PC-3 (cell line): ENCODE measurements around the gene GLRA3. TPM values are rescaled to one million over a fixed set of nuclear protein-coding genes. Genes with fewer than 3 reads are reported as not detected.

Experiments used
- ATAC-seq: fragments of 200-7000 bp; cut with Tn5 transposase; 2 replicates; pipeline ENCODE4 v1.9.1; 2020; ENCODE audit warnings: mild to moderate bottlenecking, moderate library complexity
- BruUV-seq: library from RNA; stranded (reverse); fragments of 400-500 nt; replicated peaks from 2 replicates; lab custom pipeline; 2021; lab: Mats Ljungman, UMichigan
- CTCF ChIA-PET: fragments of 300-600 bp; sonication (Branson Sonifier 250); formaldehyde crosslinking; loops from one replicate; lab custom pipeline; 2022; ENCODE audit warnings: antibody characterized with exemption; lab: Charles Lee
- POLR2A ChIA-PET: fragments of 300-600 bp; sonication (Branson Sonifier 250); formaldehyde crosslinking; loops from one replicate; lab custom pipeline; 2022; ENCODE audit warnings: antibody characterized with exemption; ENCODE audit not compliant: unreplicated experiment; lab: Charles Lee
- DNase-seq: peaks from one replicate; pipeline ENCODE4 v3.0.0-alpha.2; 2015
- H2AFZ ChIP-seq: fragments of 300-600 bp; sonication (generic); 2 replicates; pipeline ENCODE4 v1.6.0; 2016; ENCODE audit warnings: antibody characterized with exemption, low read length
- H3F3A ChIP-seq: fragments of 300-600 bp; sonication (generic); one replicate; pipeline ENCODE4 v1.6.0; 2017; ENCODE audit warnings: antibody characterized with exemption, low read length, control low read depth, mild to moderate bottlenecking; ENCODE audit not compliant: unreplicated experiment
- H3K27ac ChIP-seq: fragments of 300-600 bp; sonication (generic); 2 replicates; pipeline ENCODE4 v1.5.1; 2016; ENCODE audit warnings: mild to moderate bottlenecking, low read length
- H3K27me3 ChIP-seq: fragments of 300-600 bp; sonication (generic); 2 replicates; pipeline ENCODE4 v1.6.1; 2016; ENCODE audit warnings: low read length, mixed read lengths
- H3K36me3 ChIP-seq: fragments of 300-600 bp; sonication (generic); 2 replicates; pipeline ENCODE4 v1.6.1; 2016; ENCODE audit warnings: low read depth, mixed run types, low read length, mixed read lengths
- H3K4me1 ChIP-seq: fragments of 300-600 bp; sonication (generic); 2 replicates; pipeline ENCODE4 v1.5.1; 2016; ENCODE audit warnings: low read length; ENCODE audit not compliant: insufficient read depth
- H3K4me2 ChIP-seq: fragments of 300-600 bp; sonication (generic); 2 replicates; pipeline ENCODE4 v1.6.0; 2016; ENCODE audit warnings: low read length
- H3K4me3 ChIP-seq: fragments of 300-600 bp; sonication (generic); 2 replicates; pipeline ENCODE4 v1.5.1; 2016; ENCODE audit warnings: mild to moderate bottlenecking, low read length, mixed read lengths
- H3K79me2 ChIP-seq: fragments of 300-600 bp; sonication (generic); 2 replicates; pipeline ENCODE4 v1.6.1; 2017; ENCODE audit warnings: low read length, mixed read lengths
- H3K9ac ChIP-seq: fragments of 300-600 bp; sonication (generic); 2 replicates; pipeline ENCODE4 v1.6.0; 2016; ENCODE audit warnings: mild to moderate bottlenecking, low read length
- H3K9me2 ChIP-seq: fragments of 300-600 bp; sonication (generic); replicated peaks from 2 replicates; pipeline ENCODE4 v1.6.1; 2016; ENCODE audit warnings: mixed run types, low read length, mixed read lengths
- H3K9me3 ChIP-seq: fragments of 300-600 bp; sonication (generic); 2 replicates; pipeline ENCODE4 v1.6.1; 2016; ENCODE audit warnings: low read length, mixed read lengths
- H4K20me1 ChIP-seq: fragments of 300-600 bp; sonication (generic); 2 replicates; pipeline ENCODE4 v1.6.1; 2016; ENCODE audit warnings: low read length, mixed read lengths
- EZH2 ChIP-seq: fragments of 300-600 bp; sonication (generic); IDR thresholded peaks from one replicate; pipeline ENCODE4 v1.6.1; 2017; ENCODE audit warnings: antibody characterized with exemption, mild to moderate bottlenecking, low read length; ENCODE audit not compliant: unreplicated experiment
- EZH2phosphoT487 ChIP-seq: fragments of 300-600 bp; sonication (generic); IDR thresholded peaks from 2 replicates; pipeline ENCODE4 v1.6.1; 2018; ENCODE audit warnings: mild to moderate bottlenecking, antibody characterized with exemption, low read length, borderline replicate concordance
- intact Hi-C: fragments of 100-400 bp; cut with micrococcal nuclease; formaldehyde crosslinking; loops from 2 replicates; pipeline ENCODE4 v1.9.0; 2023
- total RNA-seq: library from RNA; depleted of rRNA; stranded (reverse); fragments of >200 nt; gene quantifications from 2 replicates; pipeline ENCODE4 v1.2.3, GENCODE V29; 2014
- TF ChIP-seq, protein P1 (sequence below): fragments of 300-600 bp; sonication (generic); conservative IDR thresholded peaks from 2 replicates; pipeline ENCODE4 v1.5.1; 2017; ENCODE audit warnings: antibody characterized with exemption, low read depth, mild to moderate bottlenecking, low read length

GLRA3 gene
- total RNA-seq, 1 experiment from 2014 or later, result not detected

DNA sequence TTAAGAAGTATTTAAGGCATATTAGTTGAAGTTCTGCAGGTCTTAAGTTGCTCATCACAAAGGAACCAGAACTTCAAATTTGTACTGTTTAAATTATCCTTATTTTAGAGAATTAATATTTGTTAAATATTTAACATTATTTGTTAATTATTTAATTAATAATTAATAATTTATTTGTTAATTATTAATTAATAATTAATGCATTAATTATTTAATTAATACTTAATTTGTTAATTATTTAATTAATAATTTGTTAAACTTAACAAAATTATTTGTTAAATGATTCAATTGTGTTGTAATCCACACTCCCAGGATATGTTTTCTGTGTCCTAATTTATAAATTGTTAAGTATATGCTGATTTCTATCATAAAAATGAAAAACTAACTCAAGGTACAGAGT is 129.4 kb downstream of the GLRA3 start:
- Histone ChIP-seq H3K27me3 (no peaks in the 10 kb centered on the region), H3K4me3 (no peak overlapping the region), H4K20me1 (no peaks in the 10 kb centered on the region), H3K9me3 (no peaks in the 10 kb centered on the region), H3K4me2 (no peak overlapping the region), H2AFZ (no peak overlapping the region), H3F3A (no peaks in the 10 kb centered on the region), H3K36me3 (no peaks in the 10 kb centered on the region), H3K27ac (no peak overlapping the region), H3K79me2 (no peaks in the 10 kb centered on the region), H3K4me1 (no peaks in the 10 kb centered on the region), H3K9ac (no peak overlapping the region), H3K9me2 (no peaks in the 10 kb centered on the region)
- BruUV-seq, result no TSS peak
- TF ChIP-seq, protein P1, sequence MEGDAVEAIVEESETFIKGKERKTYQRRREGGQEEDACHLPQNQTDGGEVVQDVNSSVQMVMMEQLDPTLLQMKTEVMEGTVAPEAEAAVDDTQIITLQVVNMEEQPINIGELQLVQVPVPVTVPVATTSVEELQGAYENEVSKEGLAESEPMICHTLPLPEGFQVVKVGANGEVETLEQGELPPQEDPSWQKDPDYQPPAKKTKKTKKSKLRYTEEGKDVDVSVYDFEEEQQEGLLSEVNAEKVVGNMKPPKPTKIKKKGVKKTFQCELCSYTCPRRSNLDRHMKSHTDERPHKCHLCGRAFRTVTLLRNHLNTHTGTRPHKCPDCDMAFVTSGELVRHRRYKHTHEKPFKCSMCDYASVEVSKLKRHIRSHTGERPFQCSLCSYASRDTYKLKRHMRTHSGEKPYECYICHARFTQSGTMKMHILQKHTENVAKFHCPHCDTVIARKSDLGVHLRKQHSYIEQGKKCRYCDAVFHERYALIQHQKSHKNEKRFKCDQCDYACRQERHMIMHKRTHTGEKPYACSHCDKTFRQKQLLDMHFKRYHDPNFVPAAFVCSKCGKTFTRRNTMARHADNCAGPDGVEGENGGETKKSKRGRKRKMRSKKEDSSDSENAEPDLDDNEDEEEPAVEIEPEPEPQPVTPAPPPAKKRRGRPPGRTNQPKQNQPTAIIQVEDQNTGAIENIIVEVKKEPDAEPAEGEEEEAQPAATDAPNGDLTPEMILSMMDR, result no peak
- no peak for TF ChIP-seq EZH2
- no peak for TF ChIP-seq EZH2phosphoT487
- CTCF ChIA-PET, result no interaction called here
- ATAC-seq, result no peak
- POLR2A ChIA-PET, result no interaction called here
- no peak for DNase-seq
- intact Hi-C loops, result no loop called here

DNA sequence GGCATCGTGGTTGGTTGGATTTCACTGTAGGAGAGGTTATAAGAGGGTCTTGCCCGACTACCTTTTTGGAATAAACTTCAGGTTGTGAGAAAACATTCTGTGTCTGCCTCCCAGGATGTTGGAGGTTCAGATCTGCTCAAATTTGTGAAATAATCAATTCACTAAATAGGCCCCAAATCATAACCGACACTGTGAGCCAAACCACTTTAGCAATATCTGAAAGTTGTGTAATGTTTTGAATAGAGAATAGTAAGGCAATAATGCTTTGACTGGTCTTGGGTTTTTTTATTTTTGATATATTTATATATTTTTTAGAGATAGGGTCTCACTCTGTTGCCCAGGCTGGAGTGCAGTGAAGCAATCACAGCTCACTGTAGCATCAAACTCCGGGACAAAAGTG is 131.2 kb downstream of the GLRA3 start:
- ATAC-seq, result no peak
- Histone ChIP-seq H3K4me1 (no peaks in the 10 kb centered on the region), H3F3A (no peaks in the 10 kb centered on the region), H3K36me3 (no peaks in the 10 kb centered on the region), H3K9ac (no peak overlapping the region), H2AFZ (no peak overlapping the region), H3K9me3 (no peaks in the 10 kb centered on the region), H3K9me2 (no peaks in the 10 kb centered on the region), H4K20me1 (no peaks in the 10 kb centered on the region), H3K27me3 (no peaks in the 10 kb centered on the region), H3K4me2 (no peak overlapping the region), H3K4me3 (no peak overlapping the region), H3K79me2 (no peaks in the 10 kb centered on the region), H3K27ac (no peak overlapping the region)
- no peak for DNase-seq
- CTCF ChIA-PET, result no interaction called here
- POLR2A ChIA-PET, result no interaction called here
- no TSS peak for BruUV-seq
- intact Hi-C loops, result no loop called here
- no peak for TF ChIP-seq EZH2
- TF ChIP-seq EZH2phosphoT487, result no peak
- TF ChIP-seq, protein P1, result no peak

DNA sequence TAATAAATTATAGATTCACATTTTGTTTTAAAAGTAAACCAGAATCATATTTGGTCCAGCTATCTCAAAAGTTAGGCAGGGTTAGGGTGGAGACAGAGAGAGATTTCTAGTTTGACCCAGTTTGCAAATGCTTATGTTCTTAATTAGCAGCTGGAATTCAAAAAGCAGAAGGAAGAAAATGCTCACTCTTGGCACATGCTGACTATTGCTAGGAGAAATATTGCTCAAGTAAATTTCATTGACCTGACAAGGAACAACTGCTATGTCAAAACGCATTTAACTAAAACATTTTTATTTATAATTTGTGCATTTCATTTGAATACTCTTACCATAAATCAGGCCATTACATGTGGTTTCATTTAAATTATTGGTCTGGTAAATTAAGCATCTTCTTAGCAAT is 131.8 kb downstream of the GLRA3 start:
- no peaks in the 10 kb centered on the region for H3K36me3 ChIP-seq
- no peaks in the 10 kb centered on the region for H3K4me1 ChIP-seq
- H3K4me2 ChIP-seq, result no peak overlapping the region
- H4K20me1 ChIP-seq, result no peaks in the 10 kb centered on the region
- H3K9me3 ChIP-seq, result no peaks in the 10 kb centered on the region
- ChIA-PET POLR2A (no interaction called here), CTCF (no interaction called here)
- H3K27me3 ChIP-seq, result no peaks in the 10 kb centered on the region
- BruUV-seq, result no TSS peak
- no peak for ATAC-seq
- no peak for DNase-seq
- intact Hi-C loops, result no loop called here
- no peak overlapping the region for H3K27ac ChIP-seq
- no peaks in the 10 kb centered on the region for H3K9me2 ChIP-seq
- H3F3A ChIP-seq, result no peaks in the 10 kb centered on the region
- H3K4me3 ChIP-seq, result no peak overlapping the region
- no peak overlapping the region for H2AFZ ChIP-seq
- H3K9ac ChIP-seq, result no peak overlapping the region
- no peak for TF ChIP-seq EZH2phosphoT487
- no peak for TF ChIP-seq EZH2
- TF ChIP-seq, protein P1, result no peak
- no peaks in the 10 kb centered on the region for H3K79me2 ChIP-seq
